Type B pancreatic cell (in vitro differentiated cells): ENCODE data around the gene PRH1. TPM values are rescaled to one million over a fixed set of nuclear protein-coding genes. Genes with fewer than 3 reads are reported as not detected.

ENCODE experiments used
- DNase-seq: peaks from one replicate; pipeline ENCODE4 v3.0.0; 2021; ENCODE audit warnings: mixed read lengths; ENCODE audit not compliant: unreplicated experiment; ENCODE audit errors: extremely low spot score
- H3K27ac Mint-ChIP-seq: 2 replicates; pipeline ENCODE4 v1.8.0; 2021; ENCODE audit warnings: mild to moderate bottlenecking, mixed read lengths
- H3K27me3 Mint-ChIP-seq: 2 replicates; pipeline ENCODE4 v1.8.0; 2021; ENCODE audit warnings: mixed read lengths
- H3K36me3 Mint-ChIP-seq: 2 replicates; pipeline ENCODE4 v1.8.0; 2021; ENCODE audit warnings: mixed read lengths
- H3K4me1 Mint-ChIP-seq: one replicate; pipeline ENCODE4 v1.8.0; 2021; ENCODE audit warnings: mixed read lengths; ENCODE audit not compliant: unreplicated experiment
- H3K4me3 Mint-ChIP-seq: 2 replicates; pipeline ENCODE4 v1.8.0; 2021; ENCODE audit warnings: mild to moderate bottlenecking, mixed read lengths
- H3K9me3 Mint-ChIP-seq: 2 replicates; pipeline ENCODE4 v1.8.0; 2021; ENCODE audit warnings: mixed read lengths
- long read RNA-seq: library from polyadenylated mRNA; unstranded; transcript quantifications from one replicate; pipeline ENCODE4 v2.0.0, GENCODE V29; 2020
- total RNA-seq: library from RNA; stranded (reverse); gene quantifications from 2 replicates; pipeline ENCODE4 v1.2.1, GENCODE V29; 2021; ENCODE audit warnings: low replicate concordance
- TF ChIP-seq, protein P1 (sequence below): fragments of 200-600 bp; sonication (generic); conservative IDR thresholded peaks from 2 replicates; pipeline ENCODE4 v1.5.0; 2021; ENCODE audit warnings: antibody characterized with exemption, mild to moderate bottlenecking

The PRH1 gene
- total RNA-seq, result 15.7 and 16.8 TPM in 2 replicates
- long read RNA-seq, partial matches to known transcripts, result 1 of 4 reads
- long read RNA-seq, other reads (novel, unspliced or antisense), result 3 of 4 reads

DNA sequence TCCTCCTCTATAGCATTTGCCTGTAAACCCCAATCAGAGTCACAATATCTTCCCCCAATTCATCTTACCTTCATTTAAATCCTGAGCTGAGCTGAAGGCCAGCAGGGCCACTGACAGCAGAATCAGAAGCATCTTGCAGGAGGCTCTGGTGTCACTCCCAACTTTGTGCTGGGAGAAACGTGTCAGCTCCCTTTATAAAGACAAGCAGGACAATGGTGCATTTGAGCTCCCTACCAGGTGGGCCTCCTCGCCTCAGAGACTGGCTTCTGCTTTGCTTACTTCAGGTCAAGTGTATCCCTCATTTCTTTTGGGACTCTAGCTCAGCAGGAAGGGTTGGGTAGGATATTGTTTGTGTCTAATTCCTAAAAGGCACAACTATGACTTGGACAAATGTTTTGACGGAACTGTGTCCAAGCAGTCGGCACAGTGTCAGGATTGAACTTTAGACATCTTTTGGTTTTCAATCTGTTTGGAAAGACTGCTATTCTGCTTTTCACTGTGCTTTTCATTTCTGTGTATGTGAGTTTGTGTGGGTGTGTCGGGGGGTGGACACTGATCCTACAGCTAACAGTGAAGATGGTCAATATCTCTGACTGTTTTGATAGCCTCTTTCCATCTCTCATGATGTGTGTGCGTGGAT is at the start of gene PRH1:
PRH1 (minus strand) TSS at position 170 of the 640 bp plus-strand sequence; CDS start at position 132, 38 bp downstream.
- no peak for DNase-seq
- Mint-ChIP-seq H3K9me3 (no peaks in the 10 kb centered on the region), H3K4me1 (no peaks in the 10 kb centered on the region), H3K27ac (no peak within 1 kb of the TSS), H3K4me3 (no peak within 1 kb of the TSS), H3K27me3 (no peaks in the 10 kb centered on the region), H3K36me3 (peaks cover 22% of the 10 kb centered on the region)
- TF ChIP-seq, protein P1, sequence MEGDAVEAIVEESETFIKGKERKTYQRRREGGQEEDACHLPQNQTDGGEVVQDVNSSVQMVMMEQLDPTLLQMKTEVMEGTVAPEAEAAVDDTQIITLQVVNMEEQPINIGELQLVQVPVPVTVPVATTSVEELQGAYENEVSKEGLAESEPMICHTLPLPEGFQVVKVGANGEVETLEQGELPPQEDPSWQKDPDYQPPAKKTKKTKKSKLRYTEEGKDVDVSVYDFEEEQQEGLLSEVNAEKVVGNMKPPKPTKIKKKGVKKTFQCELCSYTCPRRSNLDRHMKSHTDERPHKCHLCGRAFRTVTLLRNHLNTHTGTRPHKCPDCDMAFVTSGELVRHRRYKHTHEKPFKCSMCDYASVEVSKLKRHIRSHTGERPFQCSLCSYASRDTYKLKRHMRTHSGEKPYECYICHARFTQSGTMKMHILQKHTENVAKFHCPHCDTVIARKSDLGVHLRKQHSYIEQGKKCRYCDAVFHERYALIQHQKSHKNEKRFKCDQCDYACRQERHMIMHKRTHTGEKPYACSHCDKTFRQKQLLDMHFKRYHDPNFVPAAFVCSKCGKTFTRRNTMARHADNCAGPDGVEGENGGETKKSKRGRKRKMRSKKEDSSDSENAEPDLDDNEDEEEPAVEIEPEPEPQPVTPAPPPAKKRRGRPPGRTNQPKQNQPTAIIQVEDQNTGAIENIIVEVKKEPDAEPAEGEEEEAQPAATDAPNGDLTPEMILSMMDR, result no peak

DNA sequence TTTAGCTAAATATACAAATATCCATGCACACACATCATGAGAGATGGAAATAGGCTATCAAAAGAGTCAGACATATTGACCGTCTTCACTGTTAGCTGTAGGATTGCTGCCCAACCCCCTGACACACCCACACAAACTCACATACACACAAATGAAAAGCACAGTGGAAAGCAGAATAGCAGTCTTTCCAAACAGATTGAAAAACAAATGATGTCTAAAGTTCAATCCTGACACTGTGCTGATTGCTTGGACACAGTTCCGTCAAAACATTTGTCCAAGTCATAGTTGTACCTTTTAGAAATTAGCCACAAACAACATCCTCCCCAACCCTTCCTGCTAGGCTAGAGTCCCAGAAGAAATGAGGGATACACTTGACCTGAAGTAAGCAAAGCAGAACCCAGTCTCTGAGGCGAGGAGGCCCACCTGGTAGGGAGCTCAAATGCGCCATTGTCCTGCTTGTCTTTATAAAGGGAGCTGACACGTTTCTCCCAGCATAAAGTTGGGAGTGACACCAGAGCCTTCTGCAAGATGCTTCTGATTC is 44.8 kb upstream of the PRH1 start, which contains the start of gene PRH2:
PRH2 (plus strand) TSS at position 491 of the 541 bp plus-strand sequence; CDS start at position 529, 38 bp downstream.
- no peak within 1 kb of the TSS for H3K27ac Mint-ChIP-seq
- H3K4me3 Mint-ChIP-seq, result no peak within 1 kb of the TSS
- DNase-seq, result no peak
- TF ChIP-seq, protein P1, result no peak
- no peaks in the 10 kb centered on the region for H3K27me3 Mint-ChIP-seq
- peaks cover 22% of the 10 kb centered on the region for H3K36me3 Mint-ChIP-seq
- no peaks in the 10 kb centered on the region for H3K4me1 Mint-ChIP-seq
- peaks cover 6% of the 10 kb centered on the region for H3K9me3 Mint-ChIP-seq

DNA sequence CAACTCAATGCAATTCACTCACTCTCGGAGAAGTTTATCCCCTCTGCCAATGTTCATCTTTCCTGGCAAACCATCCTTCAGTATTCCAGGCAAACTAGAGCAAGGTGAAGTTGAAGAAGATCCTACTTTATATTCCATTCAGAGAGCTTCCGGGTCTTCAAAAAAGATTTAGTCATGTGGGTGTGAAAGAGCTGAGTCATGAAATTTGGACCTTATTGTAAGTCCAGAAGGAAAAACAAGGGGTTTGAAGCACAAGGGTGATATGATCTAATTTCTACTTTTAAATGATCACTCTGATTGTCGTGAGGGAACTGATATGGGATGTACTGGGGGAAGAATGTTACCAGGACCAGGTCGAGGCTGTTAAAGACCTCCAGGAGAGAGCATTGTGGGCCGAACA is 42.2 kb upstream of the PRH1 start:
- H3K4me3 Mint-ChIP-seq, result no peak overlapping the region
- H3K9me3 Mint-ChIP-seq, result peaks cover 6% of the 10 kb centered on the region
- no peak overlapping the region for H3K27ac Mint-ChIP-seq
- peaks cover 18% of the 10 kb centered on the region for H3K36me3 Mint-ChIP-seq
- H3K27me3 Mint-ChIP-seq, result no peaks in the 10 kb centered on the region
- no peaks in the 10 kb centered on the region for H3K4me1 Mint-ChIP-seq
- TF ChIP-seq, protein P1, result no peak
- no peak for DNase-seq

DNA sequence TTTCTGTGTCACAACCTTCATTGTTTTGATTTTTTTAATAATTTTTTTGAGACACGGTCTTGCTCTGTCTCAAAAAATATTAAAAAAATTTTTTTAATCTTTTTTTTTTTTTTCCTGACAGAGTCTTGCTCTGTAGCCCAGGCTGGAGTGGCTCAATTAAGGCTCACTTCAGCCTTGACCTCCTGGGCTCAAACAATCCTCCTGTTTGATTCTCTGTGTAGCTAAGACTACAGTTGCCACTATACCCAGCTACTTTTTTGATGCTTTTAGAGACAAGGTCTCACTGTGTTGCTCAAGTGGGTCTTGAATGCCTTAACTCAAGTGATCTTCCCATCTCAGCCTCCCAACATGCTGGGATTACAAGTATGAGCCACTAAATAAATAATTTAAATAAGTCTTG is 35.8 kb upstream of the PRH1 start:
- DNase-seq, result no peak
- no peaks in the 10 kb centered on the region for H3K27me3 Mint-ChIP-seq
- H3K9me3 Mint-ChIP-seq, result peaks cover 1% of the 10 kb centered on the region
- no peaks in the 10 kb centered on the region for H3K4me1 Mint-ChIP-seq
- TF ChIP-seq, protein P1, result no peak
- H3K4me3 Mint-ChIP-seq, result no peak overlapping the region
- no peak overlapping the region for H3K27ac Mint-ChIP-seq
- H3K36me3 Mint-ChIP-seq, result peaks cover 14% of the 10 kb centered on the region

DNA sequence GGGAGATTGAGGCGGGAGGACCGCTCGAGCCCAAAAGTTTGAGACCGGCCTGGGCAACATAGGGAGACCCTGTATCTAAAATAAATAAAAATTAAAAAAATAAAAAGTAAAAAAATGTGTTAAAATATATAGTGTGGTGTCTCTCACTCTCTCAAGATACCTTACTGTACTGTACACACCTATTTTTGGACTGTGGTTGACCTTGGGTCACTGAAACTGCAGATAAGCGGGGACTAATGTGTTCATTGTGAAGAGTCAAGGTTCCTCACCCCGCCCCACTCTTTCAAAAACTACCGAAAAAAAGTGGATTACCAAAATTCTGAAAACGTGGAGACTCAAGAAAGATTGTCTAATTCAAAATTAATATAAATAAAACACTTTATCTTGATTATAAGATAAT is 26.3 kb upstream of the PRH1 start:
- Mint-ChIP-seq H3K9me3 (no peaks in the 10 kb centered on the region), H3K27ac (no peak overlapping the region), H3K36me3 (peaks cover 21% of the 10 kb centered on the region), H3K4me1 (no peaks in the 10 kb centered on the region), H3K4me3 (no peak overlapping the region), H3K27me3 (no peaks in the 10 kb centered on the region)
- no peak for DNase-seq
- TF ChIP-seq, protein P1, result no peak
